Measurements from ENCODE around the gene CRHBP. TPM values are rescaled to one million over a fixed set of nuclear protein-coding genes. Genes with fewer than 3 reads are reported as not detected.
A peak's percentile ranks its signal among the peaks of the same experiment; 100 is the strongest.
"Not testable (repeated sequence)": the region's sequence is repeated elsewhere in the genome, so short reads cannot be mapped to it uniquely, and the experiment has no call there.

Gene CRHBP, protein sequence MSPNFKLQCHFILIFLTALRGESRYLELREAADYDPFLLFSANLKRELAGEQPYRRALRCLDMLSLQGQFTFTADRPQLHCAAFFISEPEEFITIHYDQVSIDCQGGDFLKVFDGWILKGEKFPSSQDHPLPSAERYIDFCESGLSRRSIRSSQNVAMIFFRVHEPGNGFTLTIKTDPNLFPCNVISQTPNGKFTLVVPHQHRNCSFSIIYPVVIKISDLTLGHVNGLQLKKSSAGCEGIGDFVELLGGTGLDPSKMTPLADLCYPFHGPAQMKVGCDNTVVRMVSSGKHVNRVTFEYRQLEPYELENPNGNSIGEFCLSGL
- polyA plus RNA-seq (2013, experiment 1 of 4) = not detected
- polyA plus RNA-seq (2013, experiment 2 of 4) = 0.21 TPM
- not detected for polyA plus RNA-seq (2013, experiment 3 of 4)
- polyA plus RNA-seq (2013, experiment 4 of 4) = 0.24 TPM

DNA sequence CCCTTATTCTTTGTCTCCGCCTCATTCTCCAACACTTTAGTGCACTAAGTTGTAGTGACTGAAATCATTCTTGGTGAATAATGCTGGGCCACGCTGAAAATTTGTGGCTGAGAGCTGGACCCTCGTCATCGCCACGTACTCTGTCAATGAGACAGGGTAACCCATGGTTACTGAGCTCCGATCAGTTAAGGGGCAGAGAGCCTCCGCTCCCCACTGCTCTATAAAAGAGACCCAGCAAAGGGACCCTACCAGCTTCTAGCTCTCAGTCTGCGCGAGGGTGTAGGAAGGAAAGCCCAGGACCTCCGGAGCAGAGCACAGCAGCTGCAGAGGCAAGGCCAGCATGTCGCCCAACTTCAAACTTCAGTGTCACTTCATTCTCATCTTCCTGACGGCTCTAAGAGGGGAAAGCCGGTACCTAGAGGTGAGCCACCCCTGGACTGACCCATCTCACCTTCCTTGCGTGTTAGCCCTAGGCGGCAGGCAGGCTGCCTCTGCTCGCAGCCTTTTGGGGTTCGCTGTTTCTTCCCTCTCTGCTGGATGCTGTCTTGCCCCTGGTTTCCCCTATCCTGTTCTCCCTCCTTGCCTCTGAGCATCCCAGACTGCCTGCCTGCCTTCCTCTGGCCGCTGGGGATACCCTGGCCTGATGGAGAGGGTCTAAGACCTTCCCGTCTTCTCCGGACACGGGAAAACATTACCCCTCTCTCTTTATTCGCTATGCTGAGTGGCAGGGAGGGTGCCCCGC is at the start of gene CRHBP:
Gene CRHBP (plus strand): TSS at position 251 of the 742 bp plus-strand sequence. CDS start 90 bp downstream, at position 341.
- 40 to 42% methylated on average over 23 of the region's 23 CpGs for WGBS, 2 experiments
- H3K27me3 ChIP-seq (ENCODE audit: control insufficient read depth, insufficient read depth, low read length, poor library complexity, severe bottlenecking) = peaks cover 59% of the 10 kb centered on the region
- no peaks in the 10 kb centered on the region for H3K9me3 ChIP-seq (ENCODE audit: control insufficient read depth, low read length)
- H3K36me3 ChIP-seq (ENCODE audit: control insufficient read depth, insufficient read depth, low read length) = no peaks in the 10 kb centered on the region
- H3K27ac ChIP-seq (ENCODE audit: insufficient read depth, low read depth, low read length, poor library complexity, severe bottlenecking) = no peak within 1 kb of the TSS
- peaks cover 4% of the 10 kb centered on the region for H3K4me1 ChIP-seq (ENCODE audit: control insufficient read depth, insufficient read depth, low read length)
- peak within 1 kb of the TSS; percentile 47 for H3K4me3 ChIP-seq (ENCODE audit: insufficient read depth, low read depth, low read length)

DNA sequence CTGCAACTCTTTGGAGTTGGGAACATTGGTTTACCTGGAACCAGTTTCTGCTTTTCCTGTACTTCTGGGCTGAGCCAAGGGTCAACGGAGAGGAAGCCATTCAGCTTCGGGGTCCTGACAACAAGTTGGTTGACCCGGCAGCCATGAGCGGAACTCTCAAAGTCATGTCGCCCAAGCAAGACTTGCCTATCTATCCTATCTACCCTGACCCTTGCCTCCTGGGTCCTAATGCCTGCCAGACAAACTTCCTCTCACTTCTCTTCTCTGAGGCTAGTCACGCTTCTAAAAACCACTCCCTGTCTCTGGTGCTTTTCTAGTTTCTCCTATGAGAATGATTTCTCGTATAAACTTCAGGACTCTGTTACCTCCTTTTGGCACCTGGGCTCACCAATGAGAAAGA is 44.7 kb upstream of the CRHBP start:
- WGBS, 2 experiments = 86 to 90% methylated on average over 7 of the region's 7 CpGs
- Histone ChIP-seq H3K9me3 (ENCODE audit: control insufficient read depth, low read length) (no peaks in the 10 kb centered on the region), H3K4me1 (ENCODE audit: control insufficient read depth, insufficient read depth, low read length) (no peaks in the 10 kb centered on the region), H3K27ac (ENCODE audit: insufficient read depth, low read depth, low read length, poor library complexity, severe bottlenecking) (no peak overlapping the region), H3K36me3 (ENCODE audit: control insufficient read depth, insufficient read depth, low read length) (no peaks in the 10 kb centered on the region), H3K4me3 (ENCODE audit: insufficient read depth, low read depth, low read length) (no peak overlapping the region), H3K27me3 (ENCODE audit: control insufficient read depth, insufficient read depth, low read length, poor library complexity, severe bottlenecking) (no peaks in the 10 kb centered on the region)

DNA sequence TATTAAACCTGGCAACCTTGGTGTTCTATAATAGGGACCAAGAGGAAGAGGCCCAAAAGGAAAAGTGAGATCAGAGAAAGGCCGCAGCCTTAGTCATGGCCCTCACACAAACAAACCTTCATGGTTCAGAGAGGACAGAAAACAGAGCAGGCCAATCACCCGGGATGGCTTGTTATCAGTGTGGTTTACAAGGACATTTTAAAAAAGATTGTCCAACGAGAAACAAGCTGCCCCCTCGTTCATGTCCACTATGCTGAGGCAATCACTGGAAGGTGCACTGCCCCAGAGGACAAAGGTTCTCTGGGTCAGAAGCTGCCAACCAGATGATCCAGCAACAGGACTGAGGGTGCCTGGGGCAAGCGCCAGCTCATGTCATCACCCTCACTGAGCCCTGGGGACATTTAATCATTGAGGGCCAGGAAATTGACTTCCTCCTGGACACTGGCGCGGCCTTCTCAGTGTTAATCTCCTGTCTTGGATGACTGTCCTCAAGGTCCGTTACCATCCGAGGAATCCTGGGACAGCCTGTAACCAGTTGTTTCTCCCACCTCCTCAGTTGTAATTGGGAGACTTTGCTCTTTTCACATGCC is 42.4 kb upstream of the CRHBP start:
- 91 to 94% methylated on average over 9 of the region's 9 CpGs for WGBS, 2 experiments
- H3K27ac ChIP-seq (ENCODE audit: insufficient read depth, low read depth, low read length, poor library complexity, severe bottlenecking); H3K36me3 ChIP-seq (ENCODE audit: control insufficient read depth, insufficient read depth, low read length); H3K9me3 ChIP-seq (ENCODE audit: control insufficient read depth, low read length); H3K4me3 ChIP-seq (ENCODE audit: insufficient read depth, low read depth, low read length); H3K4me1 ChIP-seq (ENCODE audit: control insufficient read depth, insufficient read depth, low read length); H3K27me3 ChIP-seq (ENCODE audit: control insufficient read depth, insufficient read depth, low read length, poor library complexity, severe bottlenecking): not testable (repeated sequence)

DNA sequence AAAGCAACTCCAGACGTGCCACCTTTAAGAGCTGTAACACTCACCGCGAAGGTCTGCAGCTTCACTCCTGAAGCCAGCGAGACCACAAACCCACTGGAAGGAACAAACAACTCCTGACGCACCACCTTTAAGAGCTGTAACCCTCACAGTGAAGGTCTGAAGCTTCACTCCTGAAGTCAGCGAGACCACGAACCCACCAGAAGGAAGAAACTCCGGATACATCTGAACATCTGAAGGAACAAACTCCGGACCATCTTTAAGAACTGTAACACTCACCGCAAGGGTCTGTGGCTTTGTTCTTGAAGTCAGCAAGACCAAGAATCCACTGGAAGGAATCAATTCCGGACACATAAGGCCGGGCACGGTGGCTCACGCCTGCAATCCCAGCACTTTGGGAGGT is 38.2 kb upstream of the CRHBP start:
- not testable (repeated sequence) for H3K9me3 ChIP-seq (ENCODE audit: control insufficient read depth, low read length); H3K4me3 ChIP-seq (ENCODE audit: insufficient read depth, low read depth, low read length); H3K4me1 ChIP-seq (ENCODE audit: control insufficient read depth, insufficient read depth, low read length); H3K36me3 ChIP-seq (ENCODE audit: control insufficient read depth, insufficient read depth, low read length); H3K27ac ChIP-seq (ENCODE audit: insufficient read depth, low read depth, low read length, poor library complexity, severe bottlenecking); H3K27me3 ChIP-seq (ENCODE audit: control insufficient read depth, insufficient read depth, low read length, poor library complexity, severe bottlenecking)
- WGBS, 2 experiments = 92 to 93% methylated on average over 14 of the region's 14 CpGs

DNA sequence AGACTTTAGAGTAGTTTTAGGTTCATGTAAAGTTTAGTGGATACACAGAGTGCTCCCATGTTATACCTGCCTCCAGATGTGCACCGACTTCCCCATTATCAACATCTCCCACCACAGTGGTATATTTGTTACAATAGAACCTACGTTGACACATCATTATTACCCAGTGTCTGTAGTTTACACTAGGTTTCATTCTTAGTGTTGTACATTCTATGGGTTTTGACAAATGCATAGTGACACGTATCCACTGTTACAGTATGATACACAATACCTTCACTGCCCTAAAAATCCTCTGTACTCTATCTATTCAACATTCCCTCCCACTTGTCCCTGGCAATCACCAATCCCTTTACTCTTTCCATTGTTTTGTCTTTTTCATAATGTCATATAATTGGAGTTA is 34.3 kb upstream of the CRHBP start:
- H3K36me3 ChIP-seq (ENCODE audit: control insufficient read depth, insufficient read depth, low read length) = no peaks in the 10 kb centered on the region
- H3K27ac ChIP-seq (ENCODE audit: insufficient read depth, low read depth, low read length, poor library complexity, severe bottlenecking) = no peak overlapping the region
- no peak overlapping the region for H3K4me3 ChIP-seq (ENCODE audit: insufficient read depth, low read depth, low read length)
- no peaks in the 10 kb centered on the region for H3K27me3 ChIP-seq (ENCODE audit: control insufficient read depth, insufficient read depth, low read length, poor library complexity, severe bottlenecking)
- H3K4me1 ChIP-seq (ENCODE audit: control insufficient read depth, insufficient read depth, low read length) = no peaks in the 10 kb centered on the region
- 94 to 100% methylated on average over 2 to 3 of the region's 3 CpGs for WGBS, 2 experiments
- H3K9me3 ChIP-seq (ENCODE audit: control insufficient read depth, low read length) = no peaks in the 10 kb centered on the region

DNA sequence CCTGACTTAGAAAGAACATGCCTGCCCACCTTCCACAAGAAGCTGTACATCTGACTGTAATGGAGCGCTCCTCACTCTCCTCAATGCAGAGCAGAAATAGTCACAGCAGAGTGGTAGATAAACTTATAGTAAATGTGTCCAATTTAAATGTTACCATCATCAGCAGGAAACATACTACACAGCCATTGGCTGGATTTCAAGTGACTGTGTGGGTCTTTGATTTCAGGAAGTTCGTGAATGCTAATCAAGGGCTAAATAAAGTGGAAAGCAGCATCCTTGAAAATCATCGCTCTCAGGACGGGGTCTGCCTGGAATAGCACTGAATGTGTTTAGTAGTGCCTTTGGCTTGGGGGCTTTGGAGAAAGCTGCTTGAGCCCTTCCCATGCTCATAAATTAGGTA is 32.4 kb upstream of the CRHBP start:
- 96% methylated on average over 4 of the region's 4 CpGs for WGBS, 2 experiments
- H3K36me3 ChIP-seq (ENCODE audit: control insufficient read depth, insufficient read depth, low read length) = no peaks in the 10 kb centered on the region

DNA sequence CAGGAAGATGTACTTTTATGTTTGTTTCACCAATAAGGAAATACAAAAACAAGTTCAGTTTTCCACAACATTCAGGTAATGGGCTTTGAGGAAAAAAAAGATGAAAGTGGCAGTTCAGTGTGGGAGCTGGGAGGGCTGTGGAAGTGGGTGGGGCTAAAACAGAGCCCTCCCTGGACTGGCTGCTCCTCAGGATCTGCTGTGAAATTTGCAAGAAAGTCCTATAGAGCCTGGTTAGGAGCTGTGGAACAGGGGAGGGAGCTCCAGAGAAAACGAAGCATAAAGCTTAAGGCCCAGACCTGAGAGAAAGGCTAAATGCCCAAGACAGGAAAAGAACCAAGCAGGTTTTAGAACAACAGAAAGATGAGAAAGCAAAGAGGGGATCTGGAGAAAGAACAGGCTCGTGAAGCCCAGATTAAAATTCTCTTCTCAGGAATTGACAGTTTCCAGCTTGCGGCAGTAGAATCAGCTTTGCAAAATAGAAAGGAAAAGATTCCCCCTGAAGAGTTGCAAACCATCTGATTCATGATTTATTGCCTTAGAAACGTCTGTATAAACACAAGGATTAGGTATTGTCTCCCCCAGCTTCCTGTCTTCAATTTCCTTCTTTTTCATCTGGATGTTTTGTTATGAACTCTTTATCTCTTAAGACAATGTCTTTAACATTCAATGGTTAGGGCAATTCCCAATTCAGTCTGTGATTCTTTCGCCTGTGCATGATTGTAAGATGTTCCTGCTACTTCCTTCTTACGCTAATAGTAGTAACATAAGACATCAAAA is 26.3 kb upstream of the CRHBP start:
- 76 to 83% methylated on average over 5 to 6 of the region's 6 CpGs for WGBS, 2 experiments
- Histone ChIP-seq H3K27ac (ENCODE audit: insufficient read depth, low read depth, low read length, poor library complexity, severe bottlenecking) (no peak overlapping the region), H3K4me1 (ENCODE audit: control insufficient read depth, insufficient read depth, low read length) (no peaks in the 10 kb centered on the region), H3K27me3 (ENCODE audit: control insufficient read depth, insufficient read depth, low read length, poor library complexity, severe bottlenecking) (no peaks in the 10 kb centered on the region), H3K36me3 (ENCODE audit: control insufficient read depth, insufficient read depth, low read length) (no peaks in the 10 kb centered on the region), H3K9me3 (ENCODE audit: control insufficient read depth, low read length) (no peaks in the 10 kb centered on the region), H3K4me3 (ENCODE audit: insufficient read depth, low read depth, low read length) (no peak overlapping the region)

More for the DNA sequence above, 32.4 kb upstream of the CRHBP start:
- Histone ChIP-seq H3K4me1 (ENCODE audit: control insufficient read depth, insufficient read depth, low read length) (no peaks in the 10 kb centered on the region), H3K27ac (ENCODE audit: insufficient read depth, low read depth, low read length, poor library complexity, severe bottlenecking) (no peak overlapping the region), H3K4me3 (ENCODE audit: insufficient read depth, low read depth, low read length) (no peak overlapping the region), H3K27me3 (ENCODE audit: control insufficient read depth, insufficient read depth, low read length, poor library complexity, severe bottlenecking) (no peaks in the 10 kb centered on the region), H3K9me3 (ENCODE audit: control insufficient read depth, low read length) (no peaks in the 10 kb centered on the region)

DNA sequence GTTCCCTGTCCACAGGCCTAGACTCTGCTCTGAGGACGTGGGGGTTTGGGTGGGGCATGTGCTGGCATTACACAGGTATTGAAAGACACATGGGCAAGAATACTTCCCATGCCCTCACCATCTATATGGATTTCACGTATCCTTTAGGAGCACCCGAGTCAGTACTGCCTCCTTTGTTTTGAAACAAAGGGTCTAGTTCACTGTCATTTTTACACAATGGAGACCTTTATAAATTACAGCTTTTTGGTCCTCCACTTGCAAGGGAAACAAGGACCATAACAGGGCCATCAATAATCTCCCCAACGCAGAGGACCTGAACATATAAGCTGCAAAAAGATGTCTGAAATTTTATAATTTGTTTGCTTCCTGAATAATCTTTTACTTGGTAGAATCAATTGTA is 24.9 kb upstream of the CRHBP start:
- WGBS, 2 experiments = 93 to 94% methylated on average over 4 of the region's 4 CpGs
- Histone ChIP-seq H3K27me3 (ENCODE audit: control insufficient read depth, insufficient read depth, low read length, poor library complexity, severe bottlenecking) (no peaks in the 10 kb centered on the region), H3K4me1 (ENCODE audit: control insufficient read depth, insufficient read depth, low read length) (no peaks in the 10 kb centered on the region), H3K9me3 (ENCODE audit: control insufficient read depth, low read length) (no peaks in the 10 kb centered on the region), H3K4me3 (ENCODE audit: insufficient read depth, low read depth, low read length) (no peak overlapping the region), H3K27ac (ENCODE audit: insufficient read depth, low read depth, low read length, poor library complexity, severe bottlenecking) (no peak overlapping the region), H3K36me3 (ENCODE audit: control insufficient read depth, insufficient read depth, low read length) (no peaks in the 10 kb centered on the region)

DNA sequence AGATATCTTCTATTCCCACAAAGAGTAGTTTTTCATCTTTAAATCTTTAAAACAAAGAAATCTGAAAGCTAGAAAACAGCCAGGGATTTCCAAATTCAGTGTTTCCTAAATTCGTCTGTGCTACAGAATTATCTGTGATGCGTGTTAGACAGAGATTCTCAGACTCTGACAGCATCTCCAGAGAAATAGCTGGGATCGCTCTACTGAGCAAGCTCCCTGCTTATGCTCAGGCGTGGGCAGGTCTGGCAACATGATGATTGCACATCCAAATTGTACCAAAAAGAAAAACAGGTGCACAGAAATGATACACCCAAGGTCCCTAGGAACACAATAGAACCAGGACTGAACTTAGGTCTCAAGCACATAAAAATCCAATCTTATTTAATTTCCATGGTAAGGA is 22.8 kb upstream of the CRHBP start:
- no peaks in the 10 kb centered on the region for H3K27me3 ChIP-seq (ENCODE audit: control insufficient read depth, insufficient read depth, low read length, poor library complexity, severe bottlenecking)
- H3K36me3 ChIP-seq (ENCODE audit: control insufficient read depth, insufficient read depth, low read length) = no peaks in the 10 kb centered on the region
- no peaks in the 10 kb centered on the region for H3K9me3 ChIP-seq (ENCODE audit: control insufficient read depth, low read length)
- no peak overlapping the region for H3K4me3 ChIP-seq (ENCODE audit: insufficient read depth, low read depth, low read length)
- no peak overlapping the region for H3K27ac ChIP-seq (ENCODE audit: insufficient read depth, low read depth, low read length, poor library complexity, severe bottlenecking)
- 90 to 95% methylated on average over 4 of the region's 4 CpGs for WGBS, 2 experiments
- H3K4me1 ChIP-seq (ENCODE audit: control insufficient read depth, insufficient read depth, low read length) = no peaks in the 10 kb centered on the region

DNA sequence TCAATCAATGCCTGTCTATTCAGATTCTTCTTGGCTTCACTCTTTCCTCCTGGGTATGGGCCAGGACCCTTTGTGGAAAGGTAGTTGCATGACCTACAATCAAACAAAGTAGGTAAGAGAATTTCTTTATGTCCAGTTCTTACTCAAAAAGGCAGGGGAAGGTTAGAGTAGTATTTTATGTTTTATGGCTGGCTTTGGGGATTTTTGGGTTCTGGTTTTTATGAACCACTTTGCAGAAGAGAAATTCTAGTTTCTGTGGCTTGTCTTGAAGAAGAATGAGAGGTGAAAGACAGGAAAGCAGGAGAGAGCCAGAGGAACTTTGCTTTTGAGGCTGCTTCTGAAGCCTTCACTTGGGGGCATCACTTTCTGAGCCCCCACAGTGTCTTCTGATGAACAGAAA is 14.7 kb upstream of the CRHBP start:
- no peaks in the 10 kb centered on the region for H3K4me1 ChIP-seq (ENCODE audit: control insufficient read depth, insufficient read depth, low read length)
- no peaks in the 10 kb centered on the region for H3K27me3 ChIP-seq (ENCODE audit: control insufficient read depth, insufficient read depth, low read length, poor library complexity, severe bottlenecking)
- H3K36me3 ChIP-seq (ENCODE audit: control insufficient read depth, insufficient read depth, low read length) = no peaks in the 10 kb centered on the region
- H3K27ac ChIP-seq (ENCODE audit: insufficient read depth, low read depth, low read length, poor library complexity, severe bottlenecking) = no peak overlapping the region
- H3K9me3 ChIP-seq (ENCODE audit: control insufficient read depth, low read length) = no peaks in the 10 kb centered on the region
- H3K4me3 ChIP-seq (ENCODE audit: insufficient read depth, low read depth, low read length) = no peak overlapping the region

All from ectodermal cell (in vitro differentiated cells).